Left cardiac atrium (tissue), 4 donors: Measurements from ENCODE around the gene ST3GAL3. TPM values are rescaled to one million over a fixed set of nuclear protein-coding genes. Genes with fewer than 3 reads are reported as not detected.
"Not testable (repeated sequence)": the region's sequence is repeated elsewhere in the genome, so short reads cannot be mapped to it uniquely, and the experiment has no call there.

Experiments used
- ATAC-seq, 2 donors: fragments of 200-7000 bp; cut with Tn5 transposase; one replicate each; pipeline ENCODE4 v1.9.1; 2020; ENCODE audit warnings: mild to moderate bottlenecking in 2 of 2, moderate library complexity in 2 of 2
- DNase-seq: peaks from one replicate; pipeline ENCODE4 v3.0.0-alpha.2; 2020
- intact Hi-C, 2 donors: fragments of 100-400 bp; cut with DNase I; formaldehyde crosslinking; loops; one replicate each; pipeline versions ENCODE4 v1.14.1 to v1.15.1; 2022 to 2023
- total RNA-seq, 2 donors: library from RNA; stranded (reverse); fragmentation: NEBNext Ultra II Directional; extraction: Animal tissue kit (Norgen Biotek cat#: 25700); gene quantifications; one replicate each; pipeline ENCODE4 v1.2.1, GENCODE V29; 2021
- donor health status: DM: no; HTN: yes; CAD: no.
- donor health status: DM: no; HTN: yes; CAD: no; lungs with severe emphysema.
- donor health status: DM: yes; HTN: yes; CAD: no.
- donor health status: Dilated cardiomyopathy.

ST3GAL3 gene
- total RNA-seq, 2 donors from 2014 or later, result 19.4 to 25.9 TPM

DNA sequence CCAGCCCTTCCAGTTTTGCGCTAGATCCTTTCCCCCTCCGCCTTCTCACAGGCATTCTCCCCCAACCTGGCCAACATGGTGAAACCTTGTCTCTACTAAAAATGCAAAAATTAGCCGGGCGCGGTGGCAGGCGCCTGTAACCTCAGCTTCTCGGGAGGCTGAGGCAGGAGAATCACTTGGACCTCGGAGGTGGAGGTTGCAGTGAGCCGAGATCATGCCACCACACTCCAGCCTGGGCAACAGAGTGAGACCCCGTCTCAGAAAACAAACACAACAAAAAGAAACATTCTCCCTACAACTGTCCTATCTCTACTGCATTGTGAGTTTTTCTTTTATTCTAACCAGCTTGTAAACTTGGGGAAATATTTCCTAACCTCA is 126.6 kb downstream of the ST3GAL3 start:
- intact Hi-C loops, result not testable (repeated sequence)

DNA sequence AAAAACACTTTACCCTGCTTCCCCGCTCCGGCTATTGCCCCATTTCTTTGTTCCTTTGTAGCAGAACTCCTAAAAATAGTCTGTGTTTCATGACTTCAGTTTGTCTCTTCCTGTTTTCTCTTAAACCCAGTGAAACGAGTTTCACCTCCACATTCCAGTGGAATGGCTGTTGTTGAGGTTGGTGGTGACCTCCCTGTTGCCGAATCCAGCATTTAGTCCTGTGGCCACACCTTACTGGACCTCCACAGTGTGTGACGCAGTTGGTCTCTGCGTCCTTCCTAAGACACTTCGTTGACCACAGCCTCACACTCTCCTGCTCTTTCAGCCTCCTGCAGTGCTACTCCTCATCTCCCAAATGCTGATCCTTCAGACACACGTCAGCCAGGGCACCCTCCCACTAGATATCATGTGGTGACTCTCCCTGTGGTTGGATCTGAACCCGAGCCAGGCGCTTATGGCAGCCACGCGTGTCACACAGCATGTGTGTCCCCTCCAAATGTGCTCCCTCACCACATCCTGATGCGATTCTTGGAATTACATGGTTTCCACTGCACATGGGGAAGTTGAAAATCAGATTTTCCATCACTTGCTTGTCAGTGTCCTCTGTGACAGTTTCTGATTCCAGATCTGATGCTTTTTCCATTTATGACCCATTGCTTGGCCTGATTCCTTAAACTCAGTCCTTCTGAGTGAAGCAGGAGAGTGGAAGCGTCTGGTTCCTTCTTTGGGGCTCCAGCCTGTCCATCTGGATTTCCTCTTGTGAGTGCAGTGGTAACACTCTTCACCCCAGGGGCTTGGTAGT is 127.1 kb downstream of the ST3GAL3 start:
- ATAC-seq (peak; percentile 46 to 50), DNase-seq (peak; percentile 24)
- intact Hi-C loops, result no loop called here

More for the DNA sequence above, 126.6 kb downstream of the ST3GAL3 start:
- DNase-seq, ATAC-seq: not testable (repeated sequence)

- ATAC-seq, result peak; percentile 65 to 72
- peak; percentile 44 for DNase-seq
- intact Hi-C loops, result no loop called here
Measured at GRCh38 chr1:43835082-43836021, 128.0 kb downstream of the ST3GAL3 start.

DNA sequence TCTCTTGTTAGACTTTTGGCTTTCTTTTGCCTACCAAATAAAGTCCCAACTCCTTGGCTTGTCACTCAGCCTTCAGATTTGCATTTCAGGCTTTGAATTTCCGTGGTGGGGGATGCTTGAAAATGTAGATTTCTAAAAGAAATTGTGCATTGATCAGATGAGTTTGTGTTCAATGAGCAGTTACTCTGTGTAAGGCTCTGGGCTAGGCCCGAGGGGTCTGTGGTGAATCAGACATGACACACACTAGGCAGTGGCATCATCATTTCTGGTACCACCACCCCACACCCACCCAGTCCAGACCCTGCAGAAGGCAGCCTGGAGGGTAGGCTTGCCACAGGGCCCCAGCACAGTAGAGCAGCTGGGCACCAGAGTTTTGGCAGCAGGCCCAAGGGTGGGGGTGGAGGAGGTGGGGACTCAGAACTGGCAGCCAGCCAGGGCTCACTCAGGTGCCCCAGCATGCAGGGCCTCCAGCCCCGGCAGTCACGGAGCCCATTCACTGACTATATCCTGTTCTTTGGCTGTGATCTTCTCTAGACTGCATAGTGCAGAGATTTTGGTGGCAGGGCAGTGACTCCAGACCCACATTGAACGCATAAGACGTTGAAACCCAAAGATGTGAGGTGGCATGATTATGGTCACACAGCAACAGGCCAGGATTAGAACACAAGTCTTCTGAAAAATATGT is 129.1 kb downstream of the ST3GAL3 start:
- intact Hi-C loops, result no loop called here
- ATAC-seq (peak in 1 of 2 donors; percentile 44), DNase-seq (peak; percentile 33)

DNA sequence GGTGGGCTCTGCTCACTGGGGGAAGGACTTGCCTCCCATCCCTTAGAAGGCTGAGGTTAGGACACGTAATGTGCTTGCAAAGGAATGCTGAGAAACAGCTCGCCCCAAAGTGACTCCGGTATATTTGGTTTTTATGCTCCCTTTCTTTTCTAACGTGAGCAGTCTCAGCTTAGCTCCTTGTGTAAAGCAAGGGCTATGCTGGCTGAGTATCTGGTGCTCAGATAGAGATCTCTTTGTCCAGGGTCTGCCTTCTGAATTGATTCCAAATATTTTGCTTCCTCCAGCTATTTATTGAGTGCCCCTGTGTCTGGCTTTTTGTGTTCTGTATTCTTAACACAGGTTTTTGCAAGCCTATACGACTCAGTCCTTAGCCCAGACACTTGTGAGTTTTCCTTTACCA is 131.7 kb downstream of the ST3GAL3 start:
- ATAC-seq (no peak), DNase-seq (no peak)
- intact Hi-C loops, result no loop called here

- intact Hi-C loops, result no loop called here
- DNase-seq, result no peak
- no peak for ATAC-seq
Measured at GRCh38 chr1:43841321-43842174, 134.2 kb downstream of the ST3GAL3 start.

- no peak for ATAC-seq
- intact Hi-C loops, result no loop called here
- no peak for DNase-seq
Measured at GRCh38 chr1:43842175-43842498, 134.8 kb downstream of the ST3GAL3 start.

- no peak for DNase-seq
- no peak for ATAC-seq
- intact Hi-C loops, result no loop called here
Measured at GRCh38 chr1:43843684-43844083, 136.3 kb downstream of the ST3GAL3 start.

GRCh38 chr1:43844114-43844513 is 136.8 kb downstream of the ST3GAL3 start:
- intact Hi-C loops, result no loop called here
- DNase-seq, result no peak
- no peak for ATAC-seq

DNA sequence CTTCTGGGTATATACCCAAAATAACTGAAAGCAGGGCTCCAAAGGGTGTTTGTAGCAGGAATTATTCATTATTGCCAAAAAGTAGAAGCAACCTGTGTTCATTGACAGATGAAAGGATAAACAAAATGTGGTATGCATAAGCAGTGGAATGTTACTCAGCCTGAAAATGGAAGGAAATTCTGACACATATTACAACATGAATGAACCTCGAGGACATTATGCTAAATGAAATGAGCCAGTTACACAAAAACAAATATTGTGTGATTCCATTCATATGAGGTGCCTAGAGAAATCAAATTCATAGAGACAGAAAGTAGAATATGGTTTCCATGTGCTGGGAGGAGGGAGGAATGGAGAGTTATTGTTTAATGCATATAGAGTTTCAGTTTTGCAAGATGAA is 140.0 kb downstream of the ST3GAL3 start:
- intact Hi-C loops, result no loop called here
- DNase-seq, result no peak
- no peak for ATAC-seq

GRCh38 chr1:43847882-43848281 is 140.5 kb downstream of the ST3GAL3 start:
- ATAC-seq, result no peak
- intact Hi-C loops, result no loop called here
- DNase-seq, result no peak

DNA sequence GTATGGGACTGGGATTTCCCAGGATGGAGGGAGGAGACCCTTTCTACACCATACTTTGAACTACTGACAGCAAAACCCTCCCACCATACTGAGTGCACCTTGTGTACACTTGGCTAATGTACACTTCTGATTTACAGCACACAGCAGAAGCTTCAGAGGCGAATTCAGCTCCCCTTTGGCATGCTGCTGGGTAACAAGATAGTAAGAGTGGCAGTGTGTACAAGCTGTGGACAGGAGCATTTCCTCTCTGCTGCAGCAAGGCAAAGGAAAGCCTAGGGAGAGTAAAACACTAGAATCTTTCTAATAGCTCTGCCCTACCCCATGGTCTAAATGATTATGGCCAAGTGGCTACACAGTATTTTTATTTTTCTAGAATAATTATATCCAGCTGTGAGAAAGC is 142.3 kb downstream of the ST3GAL3 start:
- DNase-seq (no peak), ATAC-seq (no peak)
- intact Hi-C loops, result no loop called here

GRCh38 chr1:43850591-43851233 is 143.4 kb downstream of the ST3GAL3 start:
- intact Hi-C loops, result no loop called here
- no peak for ATAC-seq
- DNase-seq, result no peak

DNA sequence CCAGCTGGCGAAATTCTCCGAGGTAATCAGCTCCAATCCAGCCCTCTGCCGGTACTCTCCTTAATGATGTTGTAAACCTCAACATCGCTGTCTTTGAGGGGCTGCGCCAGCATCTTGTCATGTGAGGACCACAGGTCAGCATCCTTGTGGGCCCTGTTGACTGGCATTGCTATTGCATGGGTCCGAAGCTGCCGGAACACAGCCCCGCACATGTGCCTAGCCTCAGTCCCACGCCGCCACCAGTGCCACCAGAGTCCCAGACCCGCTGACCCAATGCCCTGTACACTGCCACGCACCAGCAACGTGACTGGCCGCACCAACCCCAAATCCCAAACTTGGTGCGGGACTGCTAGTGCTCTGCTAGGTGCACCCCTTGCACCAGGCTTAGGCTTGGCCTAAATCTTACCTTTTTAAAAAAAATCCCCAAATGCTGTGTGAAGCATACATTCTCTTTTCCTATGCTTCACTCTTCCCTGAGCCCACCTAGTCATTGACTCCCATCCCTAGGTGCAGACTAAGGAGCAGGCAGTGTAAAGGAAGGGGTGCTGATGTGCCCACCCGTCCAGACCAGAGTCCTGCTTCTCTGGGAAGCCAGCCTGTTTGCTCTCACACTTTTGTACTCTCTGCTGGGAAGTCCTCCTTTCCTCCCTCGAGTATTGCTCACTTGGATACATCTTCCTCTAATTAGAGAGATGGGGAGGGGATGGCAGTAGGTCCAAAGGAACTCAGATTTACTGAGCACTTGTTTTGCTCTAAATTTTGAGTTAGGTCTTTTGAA is 144.4 kb downstream of the ST3GAL3 start:
- ATAC-seq (no peak), DNase-seq (no peak)
- intact Hi-C loops, result no loop called here

- DNase-seq, result peak; percentile 58
- peak in 1 of 2 donors; percentile 44 for ATAC-seq
- intact Hi-C loops, result no loop called here
Measured at GRCh38 chr1:43853161-43853921, 146.0 kb downstream of the ST3GAL3 start.

- DNase-seq (no peak), ATAC-seq (no peak)
- intact Hi-C loops, result no loop called here
Measured at GRCh38 chr1:43854473-43854872, 147.1 kb downstream of the ST3GAL3 start.

DNA sequence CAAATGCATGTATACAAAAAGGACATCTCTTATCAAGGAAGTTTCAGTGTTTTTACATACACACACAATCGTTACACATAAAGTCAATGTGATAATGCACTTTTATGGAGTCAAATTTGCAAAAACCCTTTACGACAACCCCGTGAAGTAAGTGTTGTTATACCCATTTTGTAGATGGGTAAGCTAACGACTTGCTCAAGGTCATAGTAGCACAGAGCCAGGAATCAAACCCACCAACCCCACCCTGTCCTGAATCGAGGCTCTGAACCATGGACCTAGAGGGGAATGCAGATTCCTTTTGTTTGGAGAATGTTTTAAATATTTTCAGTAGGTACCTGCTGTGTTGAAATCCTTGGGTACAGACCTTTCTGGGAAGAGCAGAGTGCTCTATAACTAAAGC is 148.9 kb downstream of the ST3GAL3 start:
- DNase-seq (no peak), ATAC-seq (no peak)
- intact Hi-C loops, result no loop called here
